ENCODE results near the gene MACROD2. TPM values are rescaled to one million over a fixed set of nuclear protein-coding genes. Genes with fewer than 3 reads are reported as not detected.

The MACROD2 gene
- total and polyA plus RNA-seq, 4 donors = 0.66 to 10.5 (median 3.3) TPM

DNA sequence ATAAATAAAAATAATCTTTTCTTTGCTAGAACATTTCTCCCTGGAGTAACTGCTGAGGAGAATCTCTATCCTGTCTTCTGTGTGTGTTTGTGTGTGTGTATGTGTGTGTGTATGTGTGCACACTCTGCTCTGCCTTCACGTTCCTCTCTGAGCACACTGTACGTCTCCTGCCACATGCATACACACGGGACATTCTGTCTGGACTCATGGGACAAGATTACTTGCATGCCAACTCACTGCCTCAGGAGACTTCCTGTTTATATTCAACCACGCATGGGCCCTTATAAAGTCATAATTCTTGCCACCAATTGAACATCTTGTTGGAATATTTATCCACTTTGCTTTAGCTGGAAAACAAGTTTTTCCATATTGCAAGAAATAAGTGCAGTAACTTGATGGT is 1647.4 kb downstream of the MACROD2 start:
- Histone ChIP-seq H3K4me3 (ENCODE audit: low read depth in 1 of 3, low read length in 3 of 3) (no peak overlapping the region), H3K9ac (ENCODE audit: low read depth in 1 of 2, low read length in 2 of 2) (no peak overlapping the region), H3K27me3 (ENCODE audit: control insufficient read depth in 4 of 4, insufficient read depth in 4 of 4, low read length in 3 of 4) (no peaks in the 10 kb centered on the region), H3K4me1 (ENCODE audit: control insufficient read depth in 4 of 4, insufficient read depth in 4 of 4, low read length in 3 of 4) (peaks cover 0 to 4% (median 0%) of the 10 kb centered on the region in 4 donors), H3K36me3 (ENCODE audit: control insufficient read depth in 4 of 4, insufficient read depth in 3 of 4, low read depth in 1 of 4, low read length in 3 of 4) (no peaks in the 10 kb centered on the region), H3K9me3 (ENCODE audit: control insufficient read depth in 4 of 4, low read length in 3 of 4) (no peaks in the 10 kb centered on the region), H3K27ac (ENCODE audit: low read depth in 1 of 2, low read length in 2 of 2) (no peak overlapping the region)
- DNase-seq (ENCODE audit: low spot score) = no peak
- TF ChIP-seq TAF1 (conservative IDR thresholded peaks at IDR 0.05) = no peak
- no peak for TF ChIP-seq SP1 (IDR thresholded peaks at IDR 0.05)
- TF ChIP-seq EGR1 (IDR thresholded peaks at IDR 0.05; ENCODE audit: low read depth in 2 of 2) = no peak
- no peak for TF ChIP-seq YY1 (IDR thresholded peaks at IDR 0.05)
- TF ChIP-seq HNF4G (IDR thresholded peaks at IDR 0.05) = no peak
- TF ChIP-seq NR2F2 (IDR thresholded peaks at IDR 0.05) = no peak
- no peak for TF ChIP-seq JUND (IDR thresholded peaks at IDR 0.05)
- TF ChIP-seq, protein P1, sequence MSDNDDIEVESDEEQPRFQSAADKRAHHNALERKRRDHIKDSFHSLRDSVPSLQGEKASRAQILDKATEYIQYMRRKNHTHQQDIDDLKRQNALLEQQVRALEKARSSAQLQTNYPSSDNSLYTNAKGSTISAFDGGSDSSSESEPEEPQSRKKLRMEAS (IDR thresholded peaks at IDR 0.05) = no peak
- no peak for TF ChIP-seq FOXA1 (IDR thresholded peaks at IDR 0.05)
- no peak for TF ChIP-seq ZBTB33 (IDR thresholded peaks at IDR 0.05)
- no peak for TF ChIP-seq RAD21 (IDR thresholded peaks at IDR 0.05)
- no peak for TF ChIP-seq HNF4A (conservative IDR thresholded peaks at IDR 0.05)
- TF ChIP-seq, protein P2, sequence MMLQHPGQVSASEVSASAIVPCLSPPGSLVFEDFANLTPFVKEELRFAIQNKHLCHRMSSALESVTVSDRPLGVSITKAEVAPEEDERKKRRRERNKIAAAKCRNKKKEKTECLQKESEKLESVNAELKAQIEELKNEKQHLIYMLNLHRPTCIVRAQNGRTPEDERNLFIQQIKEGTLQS (IDR thresholded peaks at IDR 0.05) = no peak
- no peak for TF ChIP-seq REST (IDR thresholded peaks at IDR 0.05)
- 66% methylated on average over 4 of the region's 4 CpGs for WGBS

GRCh38 chr20:15643713-15644112 is 1648.4 kb downstream of the MACROD2 start:
- Histone ChIP-seq H3K27me3 (ENCODE audit: control insufficient read depth in 4 of 4, insufficient read depth in 4 of 4, low read length in 3 of 4) (no peaks in the 10 kb centered on the region), H3K4me3 (ENCODE audit: low read depth in 1 of 3, low read length in 3 of 3) (no peak overlapping the region), H3K36me3 (ENCODE audit: control insufficient read depth in 4 of 4, insufficient read depth in 3 of 4, low read depth in 1 of 4, low read length in 3 of 4) (no peaks in the 10 kb centered on the region), H3K4me1 (ENCODE audit: control insufficient read depth in 4 of 4, insufficient read depth in 4 of 4, low read length in 3 of 4) (no peaks in the 10 kb centered on the region), H3K9ac (ENCODE audit: low read depth in 1 of 2, low read length in 2 of 2) (no peak overlapping the region), H3K9me3 (ENCODE audit: control insufficient read depth in 4 of 4, low read length in 3 of 4) (no peaks in the 10 kb centered on the region), H3K27ac (ENCODE audit: low read depth in 1 of 2, low read length in 2 of 2) (no peak overlapping the region)
- WGBS = 57% methylated on average over 2 of the region's 2 CpGs
- no peak for DNase-seq (ENCODE audit: low spot score)
- no peak for TF ChIP-seq HNF4A (conservative IDR thresholded peaks at IDR 0.05)
- TF ChIP-seq, protein P3, sequence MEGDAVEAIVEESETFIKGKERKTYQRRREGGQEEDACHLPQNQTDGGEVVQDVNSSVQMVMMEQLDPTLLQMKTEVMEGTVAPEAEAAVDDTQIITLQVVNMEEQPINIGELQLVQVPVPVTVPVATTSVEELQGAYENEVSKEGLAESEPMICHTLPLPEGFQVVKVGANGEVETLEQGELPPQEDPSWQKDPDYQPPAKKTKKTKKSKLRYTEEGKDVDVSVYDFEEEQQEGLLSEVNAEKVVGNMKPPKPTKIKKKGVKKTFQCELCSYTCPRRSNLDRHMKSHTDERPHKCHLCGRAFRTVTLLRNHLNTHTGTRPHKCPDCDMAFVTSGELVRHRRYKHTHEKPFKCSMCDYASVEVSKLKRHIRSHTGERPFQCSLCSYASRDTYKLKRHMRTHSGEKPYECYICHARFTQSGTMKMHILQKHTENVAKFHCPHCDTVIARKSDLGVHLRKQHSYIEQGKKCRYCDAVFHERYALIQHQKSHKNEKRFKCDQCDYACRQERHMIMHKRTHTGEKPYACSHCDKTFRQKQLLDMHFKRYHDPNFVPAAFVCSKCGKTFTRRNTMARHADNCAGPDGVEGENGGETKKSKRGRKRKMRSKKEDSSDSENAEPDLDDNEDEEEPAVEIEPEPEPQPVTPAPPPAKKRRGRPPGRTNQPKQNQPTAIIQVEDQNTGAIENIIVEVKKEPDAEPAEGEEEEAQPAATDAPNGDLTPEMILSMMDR (IDR thresholded peaks at IDR 0.05; ENCODE audit: low read depth, low read length, missing input control) = peak; percentile 20
- no peak for TF ChIP-seq EGR1 (IDR thresholded peaks at IDR 0.05; ENCODE audit: low read depth in 2 of 2)
- TF ChIP-seq, protein P2 (IDR thresholded peaks at IDR 0.05) = no peak
- TF ChIP-seq RAD21 (IDR thresholded peaks at IDR 0.05) = peak in 1 of 2 donors; percentile 31
- TF ChIP-seq NR2F2 (IDR thresholded peaks at IDR 0.05) = no peak

All from liver (tissue), 9 donors.